Epithelial cell of proximal tubule (primary cell): ENCODE data around the gene GAPT. TPM values are rescaled to one million over a fixed set of nuclear protein-coding genes. Genes with fewer than 3 reads are reported as not detected.

Source experiments
- DNase-seq: peaks from one replicate; pipeline ENCODE4 v3.0.0-alpha.2; 2011; ENCODE audit warnings: low read depth
- H3K4me3 ChIP-seq: 2 replicates; pipeline ENCODE4 v1.5.1; 2011; ENCODE audit warnings: low read depth, mild to moderate bottlenecking, low read length
- total RNA-seq: library from RNA; depleted of rRNA; stranded (reverse); fragments of >200 nt; gene quantifications from 2 replicates; pipeline ENCODE4 v1.2.3, GENCODE V29; 2015
- TF ChIP-seq, protein P1 (sequence below): conservative IDR thresholded peaks from 2 replicates; pipeline ENCODE4 v1.5.1; 2012; ENCODE audit warnings: low read depth, mild to moderate bottlenecking, low read length

The GAPT gene
- total RNA-seq, 1 donor from 2014 or later, result not detected

DNA sequence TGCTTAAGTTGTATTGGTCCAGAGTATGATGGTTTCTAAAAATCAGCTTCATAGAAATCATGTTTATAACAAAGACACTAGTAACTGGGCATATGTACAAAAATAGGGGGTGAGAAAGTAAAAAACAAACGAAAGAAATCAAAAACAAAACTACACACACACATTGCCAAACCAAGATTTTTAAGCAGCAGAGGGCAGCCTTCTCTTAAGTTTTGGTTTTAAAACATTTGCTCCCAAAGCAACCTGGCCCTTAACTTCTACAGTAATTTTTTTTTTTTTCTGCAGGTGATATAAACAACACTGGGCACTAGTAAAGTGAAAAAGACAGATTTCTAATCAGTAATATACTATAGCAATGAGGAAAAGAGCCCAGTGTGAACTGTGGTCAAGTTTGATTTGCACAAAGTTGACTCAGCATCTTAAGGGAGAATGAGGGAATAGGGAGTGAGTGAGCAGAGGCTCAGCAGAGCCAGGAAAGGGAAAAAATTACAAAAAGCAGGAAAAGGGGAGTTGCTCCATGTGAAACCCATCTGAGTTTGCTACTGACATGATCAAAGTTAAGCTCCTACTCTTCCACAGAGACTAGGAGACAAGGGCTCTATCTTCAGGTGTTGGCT lies 13.4 kb upstream of the GAPT start:
- DNase-seq, result no peak
- TF ChIP-seq, protein P1, sequence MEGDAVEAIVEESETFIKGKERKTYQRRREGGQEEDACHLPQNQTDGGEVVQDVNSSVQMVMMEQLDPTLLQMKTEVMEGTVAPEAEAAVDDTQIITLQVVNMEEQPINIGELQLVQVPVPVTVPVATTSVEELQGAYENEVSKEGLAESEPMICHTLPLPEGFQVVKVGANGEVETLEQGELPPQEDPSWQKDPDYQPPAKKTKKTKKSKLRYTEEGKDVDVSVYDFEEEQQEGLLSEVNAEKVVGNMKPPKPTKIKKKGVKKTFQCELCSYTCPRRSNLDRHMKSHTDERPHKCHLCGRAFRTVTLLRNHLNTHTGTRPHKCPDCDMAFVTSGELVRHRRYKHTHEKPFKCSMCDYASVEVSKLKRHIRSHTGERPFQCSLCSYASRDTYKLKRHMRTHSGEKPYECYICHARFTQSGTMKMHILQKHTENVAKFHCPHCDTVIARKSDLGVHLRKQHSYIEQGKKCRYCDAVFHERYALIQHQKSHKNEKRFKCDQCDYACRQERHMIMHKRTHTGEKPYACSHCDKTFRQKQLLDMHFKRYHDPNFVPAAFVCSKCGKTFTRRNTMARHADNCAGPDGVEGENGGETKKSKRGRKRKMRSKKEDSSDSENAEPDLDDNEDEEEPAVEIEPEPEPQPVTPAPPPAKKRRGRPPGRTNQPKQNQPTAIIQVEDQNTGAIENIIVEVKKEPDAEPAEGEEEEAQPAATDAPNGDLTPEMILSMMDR, result peak; percentile 45
- H3K4me3 ChIP-seq, result no peak overlapping the region

DNA sequence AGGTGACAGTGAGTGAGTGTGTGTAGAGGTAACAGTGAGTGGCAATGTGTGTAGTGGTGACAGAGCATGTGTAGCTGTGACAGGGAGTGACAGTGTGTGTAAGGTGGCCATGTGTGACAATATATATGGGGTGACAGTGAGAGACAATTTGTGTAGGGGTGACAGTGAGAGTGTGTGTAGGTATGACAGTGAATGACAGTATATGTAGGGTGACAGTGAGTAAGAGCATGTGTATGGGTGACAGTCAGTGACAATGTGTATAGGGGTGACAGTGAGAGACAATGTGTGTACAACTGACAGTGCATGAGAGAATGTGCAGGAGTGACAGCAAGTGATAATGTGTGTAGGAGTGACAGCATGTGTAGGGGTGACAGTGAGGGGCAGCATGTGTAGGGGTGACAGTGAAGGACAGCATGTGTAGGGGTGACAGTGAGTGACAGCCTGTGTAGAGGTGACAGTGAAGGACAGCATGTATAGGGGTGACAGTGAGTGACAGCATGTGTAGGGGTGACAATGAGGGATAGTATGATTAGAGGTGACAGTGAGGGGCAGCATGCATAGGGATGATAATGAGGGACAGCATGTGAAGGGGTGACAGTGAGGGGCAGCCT lies 10.1 kb upstream of the GAPT start:
- TF ChIP-seq, protein P1, result no peak
- H3K4me3 ChIP-seq, result no peak overlapping the region
- DNase-seq, result no peak

DNA sequence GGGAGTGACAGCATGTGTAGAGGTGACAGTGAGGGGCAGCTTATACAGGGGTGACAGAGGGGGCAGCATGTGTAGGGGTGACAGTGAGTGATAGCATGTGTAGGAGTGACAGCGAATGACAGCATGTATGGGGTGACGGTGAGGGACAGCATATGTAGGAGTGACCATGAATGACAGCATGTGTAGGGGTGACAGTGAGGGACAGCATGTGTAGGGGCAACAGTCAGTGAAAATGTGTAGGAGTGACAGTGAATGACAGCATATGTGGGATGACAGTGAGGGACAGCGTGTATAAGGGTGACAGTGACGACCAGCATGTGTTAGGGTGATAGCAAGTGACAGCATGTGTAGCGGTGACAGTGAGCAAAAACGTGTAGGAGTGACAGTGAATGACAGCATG lies 9.4 kb upstream of the GAPT start:
- no peak for DNase-seq
- TF ChIP-seq, protein P1, result no peak
- no peak overlapping the region for H3K4me3 ChIP-seq

DNA sequence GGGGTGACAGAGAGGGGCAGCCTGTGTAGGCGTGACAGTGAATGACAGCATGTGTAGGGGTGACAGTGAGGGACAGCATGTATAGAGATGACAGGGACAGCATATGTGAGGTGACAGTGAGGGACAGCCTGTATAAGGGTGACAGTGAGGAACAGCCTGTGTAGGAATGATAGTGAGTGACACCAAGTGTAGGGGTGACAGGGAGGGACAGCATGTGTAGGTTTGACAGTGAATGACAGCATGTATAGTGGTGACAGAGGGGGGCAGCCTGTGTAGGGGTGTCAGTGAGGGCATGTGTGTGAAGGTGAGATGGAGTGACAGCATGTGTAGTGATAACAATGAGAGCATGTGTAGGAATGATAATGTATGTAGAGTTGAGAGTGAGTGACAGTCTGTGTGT lies 8.7 kb upstream of the GAPT start:
- DNase-seq, result no peak
- H3K4me3 ChIP-seq, result no peak overlapping the region
- TF ChIP-seq, protein P1, result no peak

DNA sequence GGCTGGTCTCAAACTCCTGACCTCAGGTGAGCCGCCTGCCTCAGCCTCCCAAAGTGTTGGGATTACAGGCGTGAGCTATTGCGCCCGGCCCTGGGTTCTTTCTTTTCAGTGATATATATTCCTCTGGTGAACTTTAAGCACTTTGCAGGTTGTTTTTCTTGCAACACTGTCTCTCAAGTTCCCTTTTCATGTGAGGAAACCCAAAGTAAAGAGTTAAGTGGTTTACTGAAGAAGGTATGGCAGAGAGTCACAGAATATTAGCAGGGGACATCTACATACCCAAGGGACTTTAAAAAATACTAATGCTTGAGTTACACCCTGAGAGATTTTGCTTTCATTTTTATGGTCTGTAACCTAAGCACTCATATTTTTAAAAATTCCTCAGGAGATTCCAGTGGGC lies 6.7 kb upstream of the GAPT start:
- no peak overlapping the region for H3K4me3 ChIP-seq
- TF ChIP-seq, protein P1, result no peak
- no peak for DNase-seq

DNA sequence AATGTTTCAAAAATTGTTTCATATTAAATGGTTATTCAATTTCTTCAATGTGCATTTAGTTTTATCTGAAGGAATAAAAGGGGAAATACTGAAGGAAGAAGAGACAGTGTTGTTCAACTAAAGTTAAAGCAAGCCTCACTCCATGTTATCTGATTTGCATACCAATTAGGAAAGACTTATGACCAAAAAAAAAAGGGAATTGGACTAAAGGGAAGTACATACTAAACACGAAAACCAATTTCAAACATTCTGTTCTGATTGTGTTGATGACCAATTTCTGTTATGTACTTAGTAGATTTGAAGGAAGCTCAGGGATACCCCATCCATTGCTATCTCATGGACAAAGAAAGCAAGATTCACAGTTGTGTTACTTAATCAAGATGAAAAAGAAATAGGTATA lies 4.9 kb upstream of the GAPT start:
- H3K4me3 ChIP-seq, result no peak overlapping the region
- TF ChIP-seq, protein P1, result no peak
- no peak for DNase-seq
